NCI-H2227 treated with DMSO at 0.1 percent for 48 hours (cell line): ENCODE data around the gene ATP5ME.
"Not testable (repeated sequence)": the region's sequence is repeated elsewhere in the genome, so short reads cannot be mapped to it uniquely, and the experiment has no call there.

Source experiments
- DNase-seq: peaks from one replicate; lab custom pipeline; 2025; lab: John Stamatoyannopoulos, UW

The ATP5ME gene

DNA sequence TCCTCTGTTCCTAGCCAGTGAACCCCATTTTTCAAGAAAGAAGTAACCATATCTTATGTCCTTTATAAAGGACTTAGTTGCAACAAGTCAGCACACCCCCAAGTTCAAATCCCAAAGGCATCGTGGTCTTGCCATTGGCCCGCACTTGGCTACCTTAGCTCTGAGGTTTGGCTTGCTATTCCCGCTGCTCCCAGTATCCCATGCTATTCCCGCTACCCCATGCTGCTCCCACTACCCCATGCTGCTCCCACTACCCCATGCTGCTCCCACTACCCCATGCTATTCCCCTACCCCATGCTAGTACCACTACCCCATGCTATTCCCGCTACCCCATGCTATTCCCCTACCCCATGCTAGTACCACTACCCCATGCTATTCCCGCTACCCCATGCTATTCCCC lies 5.9 kb downstream of the ATP5ME start:
- DNase-seq: not testable (repeated sequence)

DNA sequence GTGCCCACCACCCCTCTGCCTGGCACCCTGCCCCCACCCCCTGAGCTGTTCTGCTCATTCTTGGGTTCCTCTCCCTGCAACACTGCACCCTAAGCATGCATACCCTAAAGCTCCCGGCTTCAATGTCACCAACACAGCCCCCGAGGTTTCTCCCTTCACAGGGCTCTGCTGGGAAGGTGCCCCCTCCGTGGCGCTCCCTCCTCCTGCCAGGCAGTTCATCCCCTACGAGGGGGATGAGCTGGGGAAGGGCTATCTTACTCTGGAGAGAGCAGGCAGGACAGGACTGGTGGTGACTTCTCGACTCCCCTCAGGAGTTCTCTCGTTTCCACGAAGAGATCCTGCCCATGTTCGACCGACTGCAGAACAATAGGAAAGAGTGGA lies 6.5 kb downstream of the ATP5ME start:
- no peak for DNase-seq

DNA sequence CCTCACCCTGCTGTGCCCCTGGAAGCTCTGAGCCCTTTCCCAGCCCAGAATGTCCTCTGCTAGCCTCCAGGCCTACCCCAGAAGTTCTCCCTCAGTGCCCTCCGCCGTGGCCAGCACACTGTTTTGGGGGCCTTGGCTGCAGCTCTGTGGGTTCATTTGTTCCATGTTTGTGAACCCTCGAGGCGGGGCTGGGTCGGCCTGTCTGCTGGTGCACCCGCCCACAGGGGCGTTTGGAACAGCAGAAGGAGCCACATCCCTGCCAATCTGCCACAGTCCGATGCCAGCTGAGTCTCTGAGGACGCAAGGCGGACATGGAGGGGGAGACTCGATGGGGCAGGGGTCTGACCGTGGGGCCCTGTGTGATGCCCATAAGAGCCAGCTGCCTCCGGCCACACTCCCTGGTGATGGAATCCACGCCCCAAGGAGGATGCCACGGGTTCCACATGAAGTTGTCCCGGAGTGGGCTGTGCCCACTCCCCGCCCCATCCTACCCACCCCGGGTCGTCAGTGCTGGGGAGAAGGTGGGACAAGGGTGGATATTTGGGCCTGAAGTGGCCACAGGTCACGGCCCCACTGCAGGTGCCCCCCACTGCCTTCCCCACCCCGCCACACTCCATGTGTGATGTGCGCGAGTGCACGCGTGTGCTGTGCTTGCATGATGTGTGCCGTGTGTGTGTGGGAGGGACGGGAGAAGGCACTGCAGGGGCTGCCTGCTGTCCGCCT lies 7.1 kb downstream of the ATP5ME start:
- DNase-seq: no peak

DNA sequence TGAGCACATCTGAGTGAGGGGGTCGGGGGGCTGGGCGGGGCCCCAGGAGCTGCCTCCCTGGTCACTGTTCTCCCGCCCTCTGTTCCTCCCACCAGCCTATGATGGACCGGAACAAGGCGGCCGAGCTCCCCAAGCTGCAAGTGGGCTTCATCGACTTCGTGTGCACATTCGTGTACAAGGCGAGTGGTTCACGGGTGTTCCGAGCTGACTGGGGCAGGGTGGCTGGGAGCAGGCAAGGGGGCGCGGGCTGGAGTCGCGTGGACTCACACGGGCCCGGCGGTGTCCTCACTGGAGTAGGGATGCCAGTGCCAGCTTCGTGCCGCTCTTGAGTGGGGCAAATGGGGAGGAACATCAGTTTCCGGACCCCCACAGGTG lies 7.7 kb downstream of the ATP5ME start:
- no peak for DNase-seq

DNA sequence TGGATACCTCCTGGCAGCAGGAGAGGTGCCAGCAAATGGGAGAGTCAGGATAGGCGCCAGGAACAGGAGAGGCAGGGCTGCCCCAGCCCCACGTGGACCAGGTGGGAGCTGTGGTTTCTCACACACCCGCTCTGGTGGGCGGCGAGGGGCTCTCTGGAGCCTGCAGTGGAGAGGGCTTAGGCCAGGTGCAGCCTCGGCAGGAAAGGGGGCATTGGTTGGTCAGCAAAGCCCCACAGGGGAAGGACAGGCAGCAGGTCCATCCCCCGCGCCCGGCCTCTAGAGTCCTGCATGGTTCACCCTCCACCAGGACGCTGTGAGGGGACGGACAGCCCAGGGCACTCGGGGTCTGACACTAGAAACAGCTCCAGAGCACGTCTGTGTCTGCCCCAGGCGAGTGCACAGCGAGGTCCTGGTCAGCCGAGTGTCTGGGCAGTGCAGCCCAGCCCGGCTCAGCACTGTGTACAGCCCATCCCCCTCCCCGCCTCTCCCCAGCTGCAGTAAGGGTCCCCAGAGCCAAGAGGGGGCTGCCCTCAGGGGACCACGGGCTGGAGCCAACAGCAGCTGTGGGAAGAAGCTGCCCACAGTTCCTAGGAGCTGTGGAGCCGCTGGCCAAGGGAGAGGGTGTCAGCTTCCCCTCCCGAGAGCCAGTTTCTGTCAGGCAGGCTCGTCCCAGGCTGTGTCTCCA lies 8.2 kb downstream of the ATP5ME start:
- no peak for DNase-seq

- DNase-seq: no peak
Measured at GRCh38 chr4:665381-665750, 8.7 kb downstream of the ATP5ME start.

DNA sequence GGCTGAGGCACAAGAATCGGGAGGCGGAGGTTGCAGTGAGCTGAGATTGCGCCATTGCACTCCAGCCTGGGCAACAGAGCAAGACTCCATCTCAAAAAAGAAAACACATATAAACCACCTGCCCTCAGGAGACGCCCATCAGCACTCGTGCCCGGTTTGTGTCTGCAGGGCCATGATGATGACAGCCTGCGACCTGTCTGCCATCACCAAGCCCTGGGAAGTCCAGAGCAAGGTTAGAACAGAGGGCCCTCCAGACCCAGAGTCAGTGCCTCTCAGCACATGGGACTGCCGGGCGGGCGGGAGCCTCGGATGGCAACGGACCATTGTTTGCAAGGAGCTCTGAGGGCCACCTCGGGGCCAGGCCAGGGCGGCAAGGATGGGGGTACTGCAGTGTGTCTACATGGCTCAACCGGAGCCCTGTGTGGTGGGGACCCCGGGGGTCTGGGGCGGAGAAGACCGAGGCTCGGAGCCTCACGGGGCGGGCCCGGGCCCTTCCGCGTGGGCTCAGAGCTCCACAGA lies 9.3 kb downstream of the ATP5ME start:
- DNase-seq: no peak

- DNase-seq: no peak
Measured at GRCh38 chr4:663438-664428, 10.3 kb downstream of the ATP5ME start.

DNA sequence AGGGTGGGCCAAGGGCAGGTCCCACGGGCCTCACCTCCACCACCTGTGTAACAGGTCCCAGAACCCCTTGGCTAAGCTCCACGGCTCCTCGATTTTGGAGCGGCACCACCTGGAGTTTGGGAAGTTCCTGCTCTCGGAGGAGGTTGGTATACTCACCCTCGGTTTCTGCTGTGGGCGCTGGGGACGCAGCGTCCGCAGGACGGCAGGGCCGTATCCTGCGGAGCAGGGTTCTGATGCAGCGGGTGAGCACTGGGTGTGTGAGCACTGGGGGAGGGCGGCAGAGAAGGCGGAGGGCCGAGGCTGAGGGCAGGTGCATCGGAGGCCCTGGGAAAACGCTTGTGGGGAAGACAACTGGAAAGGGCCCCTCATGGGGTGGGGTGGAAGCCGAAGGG lies 11.0 kb downstream of the ATP5ME start:
- DNase-seq: no peak

DNA sequence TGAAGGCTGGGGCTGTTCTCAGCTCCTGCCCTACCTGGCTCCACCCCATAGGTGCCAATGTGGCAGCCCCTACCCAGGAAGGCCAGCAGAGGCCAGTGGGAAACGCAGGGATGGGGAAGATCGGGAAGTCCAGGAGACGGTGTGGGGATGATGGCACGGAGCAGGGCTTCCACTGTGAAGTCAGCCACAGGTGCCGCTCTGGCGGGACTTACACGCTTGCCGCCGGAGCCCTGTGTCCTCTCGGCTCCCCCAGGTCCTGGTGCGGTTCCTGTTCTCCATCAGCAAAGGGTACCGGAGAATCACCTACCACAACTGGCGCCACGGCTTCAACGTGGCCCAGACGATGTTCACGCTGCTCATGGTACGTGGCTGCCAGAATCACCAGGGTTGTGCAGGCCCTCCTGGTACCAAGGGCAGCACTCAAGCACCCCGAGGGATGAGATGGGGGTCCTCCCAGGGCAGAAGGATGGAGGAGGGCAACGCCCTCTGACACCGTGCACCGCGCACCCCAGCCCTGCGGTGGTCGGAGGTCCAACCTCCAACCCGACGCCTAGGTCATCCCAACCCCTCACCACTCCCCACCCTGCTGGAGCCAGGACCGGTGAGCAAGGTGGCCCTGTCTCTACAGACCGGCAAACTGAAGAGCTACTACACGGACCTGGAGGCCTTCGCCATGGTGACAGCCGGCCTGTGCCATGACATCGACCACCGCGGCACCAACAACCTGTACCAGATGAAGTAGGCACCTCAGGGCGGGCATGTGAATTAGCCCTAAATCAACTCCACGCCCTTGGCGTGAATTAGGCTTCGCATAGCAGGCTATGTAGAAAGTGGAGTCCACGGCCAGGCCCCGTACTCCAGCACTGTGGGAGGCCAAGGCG lies 12.0 kb downstream of the ATP5ME start:
- no peak for DNase-seq

- DNase-seq: no peak
Measured at GRCh38 chr4:661231-661630, 12.8 kb downstream of the ATP5ME start.

DNA sequence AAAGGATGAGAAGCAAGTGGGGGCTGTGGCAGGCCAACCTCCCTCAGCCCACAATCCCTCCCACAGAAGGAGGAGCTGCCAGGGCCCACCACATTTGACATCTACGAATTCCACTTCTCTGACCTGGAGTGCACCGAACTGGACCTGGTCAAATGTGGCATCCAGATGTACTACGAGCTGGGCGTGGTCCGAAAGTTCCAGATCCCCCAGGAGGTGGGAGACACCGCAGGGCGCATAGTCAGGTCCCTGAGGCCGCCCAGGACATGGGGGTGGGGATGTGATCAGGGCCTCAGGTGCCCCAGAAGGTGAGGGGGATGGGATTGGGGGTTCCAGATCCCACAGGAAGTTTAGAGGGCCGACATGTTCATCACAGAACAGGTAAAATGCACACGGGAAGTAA lies 13.7 kb downstream of the ATP5ME start:
- no peak for DNase-seq

GRCh38 chr4:659851-660250 lies 14.2 kb downstream of the ATP5ME start:
- DNase-seq: no peak

DNA sequence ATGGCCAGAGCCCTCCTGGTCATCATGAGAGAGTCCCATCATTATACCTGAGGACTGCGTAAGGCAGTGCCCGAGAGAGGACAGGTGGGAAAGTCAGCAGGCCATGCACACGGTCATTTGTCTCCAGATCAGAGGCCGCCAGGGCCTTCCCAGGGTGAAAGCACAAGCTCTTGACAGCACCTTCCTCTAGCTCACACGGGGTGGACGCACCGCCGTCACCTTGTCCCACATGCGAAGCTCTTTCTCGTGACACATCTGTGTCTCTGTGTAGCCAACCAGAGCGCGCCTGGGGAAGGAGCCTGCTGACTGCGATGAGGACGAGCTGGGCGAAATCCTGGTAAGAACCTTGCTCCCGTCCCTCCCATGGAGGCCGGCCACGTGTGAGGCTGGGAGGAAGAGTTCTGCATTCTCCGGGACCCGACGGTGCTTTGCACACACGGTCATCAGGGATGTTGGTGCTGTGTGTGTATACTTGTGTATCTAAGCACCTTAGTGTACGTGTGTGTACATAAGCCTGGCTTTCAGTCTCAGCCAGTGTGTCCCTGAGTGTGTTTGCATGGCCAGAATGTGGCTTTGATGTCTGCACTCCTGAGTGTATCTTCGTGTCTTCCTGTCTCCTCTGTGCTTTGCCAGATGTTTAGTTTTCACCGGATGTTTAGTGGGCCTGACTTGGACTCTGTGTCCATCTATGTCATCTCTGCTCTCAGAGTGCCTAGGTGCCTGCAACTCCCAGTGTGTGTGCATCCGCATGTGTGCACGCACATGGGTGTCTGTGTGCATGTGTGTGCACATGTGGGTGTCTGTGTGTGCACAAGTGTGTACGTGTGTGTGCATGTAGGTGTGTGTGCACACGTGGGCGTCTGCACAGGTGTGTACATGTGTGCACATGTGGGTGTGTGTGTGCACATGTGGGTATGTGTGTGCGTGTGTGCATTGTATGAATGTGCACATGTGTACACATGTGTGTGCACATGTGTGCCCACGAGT lies 15.1 kb downstream of the ATP5ME start:
- no peak for DNase-seq

GRCh38 chr4:657834-658667 lies 16.0 kb downstream of the ATP5ME start:
- no peak for DNase-seq

- no peak for DNase-seq
Measured at GRCh38 chr4:657338-657833, 16.7 kb downstream of the ATP5ME start.

DNA sequence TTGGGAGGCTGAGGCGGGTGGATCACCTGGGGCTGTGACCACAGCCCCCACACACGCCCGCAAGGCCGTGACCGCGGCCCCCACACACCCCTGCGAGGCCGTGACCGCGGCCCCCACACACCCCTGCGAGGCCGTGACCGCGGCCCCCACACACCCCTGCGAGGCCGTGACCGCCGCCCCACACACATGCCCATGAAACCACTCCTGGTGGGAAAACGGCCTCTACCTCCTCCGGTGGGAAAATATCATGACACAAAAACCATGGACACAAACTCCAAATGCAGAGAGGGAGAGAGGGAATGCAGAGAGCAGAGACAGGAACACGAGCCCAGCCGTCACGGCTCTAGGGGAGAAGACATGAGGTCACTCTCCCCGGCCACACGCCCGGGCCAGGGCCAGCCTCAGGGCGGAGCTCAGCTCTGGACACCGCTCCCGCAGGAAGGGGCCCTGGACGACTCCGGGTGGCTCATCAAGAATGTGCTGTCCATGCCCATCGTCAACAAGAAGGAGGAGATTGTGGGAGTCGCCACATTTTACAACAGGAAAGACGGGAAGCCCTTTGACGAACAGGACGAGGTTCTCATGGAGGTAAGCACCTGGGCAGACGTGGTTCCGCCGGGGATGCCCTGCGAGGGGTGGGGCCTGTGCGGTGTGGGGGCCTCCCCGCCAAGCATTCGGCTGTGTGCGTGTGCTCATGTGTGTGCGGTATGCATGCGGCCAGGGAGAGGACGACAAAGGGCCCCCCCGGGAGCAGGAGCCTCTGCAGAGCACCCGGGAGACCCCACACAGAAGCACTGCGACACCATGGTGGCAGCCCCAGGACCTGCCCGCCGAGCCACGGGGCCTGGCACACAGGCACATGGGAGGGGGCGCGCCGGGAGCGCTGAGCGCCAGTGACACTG lies 17.4 kb downstream of the ATP5ME start:
- no peak for DNase-seq
